ENCODE results near the gene NKAPL.

Gene NKAPL

GRCh38 chr6:28217890-28218289 is 41.2 kb upstream of the NKAPL start:
- TF ChIP-seq CTCF (IDR thresholded peaks at IDR 0.05), result no peak
- Histone ChIP-seq H3K4me3 (peak overlapping the region; percentile 68), H3K27ac (no peak overlapping the region)
- DNase-seq (ENCODE audit: low spot score), result no peak

- Histone ChIP-seq H3K4me3 (peak overlapping the region; percentile 68), H3K27ac (peak overlapping the region; percentile 46 to 55)
- no peak for TF ChIP-seq CTCF (IDR thresholded peaks at IDR 0.05)
- DNase-seq (ENCODE audit: low spot score), result no peak
Measured at GRCh38 chr6:28218312-28219248, 40.5 kb upstream of the NKAPL start.

DNA sequence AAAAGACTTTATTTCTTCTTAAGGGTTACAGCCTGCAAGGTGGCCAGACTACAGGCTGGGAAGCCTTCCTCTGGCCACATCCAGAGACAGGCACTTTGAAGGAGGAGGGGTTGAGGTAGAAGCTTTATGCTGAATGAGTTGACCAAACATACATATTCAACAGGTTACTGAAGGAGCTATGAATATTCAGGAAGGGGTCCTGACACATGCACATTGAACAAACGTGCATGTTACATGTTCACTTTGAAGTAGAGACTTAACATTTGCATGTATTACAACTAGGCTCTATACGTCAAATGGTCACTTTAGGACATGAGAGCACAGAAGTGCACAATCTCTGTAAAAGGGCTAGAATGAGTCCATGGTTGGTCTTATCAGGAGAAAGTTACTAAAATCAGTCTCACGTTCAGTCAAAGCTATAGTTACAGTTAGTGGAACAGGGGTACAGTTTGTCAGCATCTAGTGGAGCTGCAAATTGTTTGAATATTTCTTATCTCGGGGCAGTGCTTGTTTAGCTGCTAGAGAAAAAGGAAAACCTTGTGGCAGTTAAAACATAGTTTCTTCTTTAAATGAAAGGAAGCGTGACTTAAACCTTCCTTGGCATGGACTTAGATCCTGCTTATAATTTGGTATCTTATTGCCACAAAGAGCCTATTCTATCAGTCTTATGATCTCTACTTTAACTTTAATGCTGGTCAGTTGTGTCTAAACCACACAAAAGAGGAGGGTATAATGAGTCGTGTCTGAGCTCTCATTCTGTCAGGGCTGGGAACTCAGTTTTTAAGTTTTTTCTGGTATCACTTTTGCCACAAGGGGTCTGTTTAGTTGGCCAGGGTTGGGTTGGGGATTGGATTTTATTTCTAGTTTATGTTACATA is 38.6 kb upstream of the NKAPL start:
- no peak overlapping the region for H3K27ac ChIP-seq
- H3K4me3 ChIP-seq, result no peak overlapping the region
- no peak for TF ChIP-seq CTCF (IDR thresholded peaks at IDR 0.05)
- no peak for DNase-seq (ENCODE audit: low spot score)

GRCh38 chr6:28224131-28225055 is 34.7 kb upstream of the NKAPL start:
- no peak for TF ChIP-seq CTCF (IDR thresholded peaks at IDR 0.05)
- Histone ChIP-seq H3K4me3 (peak overlapping the region; percentile 88), H3K27ac (peak overlapping the region; percentile 29 to 87)
- no peak for DNase-seq (ENCODE audit: low spot score)

- no peak for TF ChIP-seq CTCF (IDR thresholded peaks at IDR 0.05)
Measured at GRCh38 chr6:28225056-28225834, 33.9 kb upstream of the NKAPL start, which contains the start of gene ZSCAN9. ZSCAN9 (plus strand) TSS chr6:28225275; CDS start chr6:28227085, 1,810 bp downstream.

DNA sequence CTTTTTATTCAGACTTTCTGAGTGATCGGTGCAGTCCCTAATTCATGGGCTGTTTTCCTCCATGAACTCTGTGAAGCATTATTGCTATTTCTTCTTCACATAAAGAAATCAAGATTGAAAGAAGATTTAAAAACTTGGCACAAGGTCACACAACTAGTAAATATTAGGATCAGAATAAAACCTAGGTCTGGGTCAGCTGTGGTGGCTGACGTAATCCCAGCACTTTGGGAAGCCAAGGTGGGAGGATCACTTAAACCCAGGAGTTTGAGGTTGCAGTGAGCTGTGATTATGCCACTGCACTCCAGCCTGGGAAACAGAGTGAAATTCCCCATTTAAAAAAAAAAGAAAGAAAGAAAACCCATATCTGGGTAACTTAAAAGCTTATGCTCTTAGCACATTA is 32.6 kb upstream of the NKAPL start:
- DNase-seq (ENCODE audit: low spot score), result no peak
- Histone ChIP-seq H3K4me3 (no peak overlapping the region), H3K27ac (no peak overlapping the region)
- no peak for TF ChIP-seq CTCF (IDR thresholded peaks at IDR 0.05)

More at GRCh38 chr6:28225056-28225834, 33.9 kb upstream of the NKAPL start, which contains the start of gene ZSCAN9:
- H3K27ac ChIP-seq, result peak within 1 kb of the TSS; percentile 29 to 87
- peak within 1 kb of the TSS; percentile 88 for H3K4me3 ChIP-seq
- peak; percentile 90 for DNase-seq (ENCODE audit: low spot score)

Measured in coronary artery (tissue), 2 donors.